Upper lobe of left lung (tissue), 4 donors: ENCODE measurements around the gene ASPRV1.

Experiments
- CTCF ChIP-seq, 6 experiments: fragments of 450-650 bp in 4 of 6; fragments of 200-600 bp in 2 of 6; sonication (generic) in 2 of 6; IDR thresholded peaks; one replicate each; pipeline ENCODE4 v1.5.1; 2016 to 2019; ENCODE audit warnings: antibody characterized with exemption in 6 of 6
- EP300 ChIP-seq, 4 donors: sonication (generic); formaldehyde crosslinking; IDR thresholded peaks; one replicate each; pipeline ENCODE4 v1.5.1; 2017; ENCODE audit warnings: antibody characterized with exemption in 4 of 4, control low read depth in 2 of 4
- POLR2A ChIP-seq, 4 donors: fragments of 450-650 bp; IDR thresholded peaks; one replicate each; pipeline ENCODE4 v1.5.1; 2016 to 2017; ENCODE audit warnings: antibody characterized with exemption in 4 of 4, mild to moderate bottlenecking in 2 of 4

- TF ChIP-seq CTCF (IDR thresholded peaks at IDR 0.05) = no peak
- TF ChIP-seq EP300 (IDR thresholded peaks at IDR 0.05) = no peak
- TF ChIP-seq POLR2A (IDR thresholded peaks at IDR 0.05) = no peak
Observed at GRCh38 chr2:69943000-69943842, 18.2 kb downstream of the ASPRV1 start.
